Chondrocyte (in vitro differentiated cells): ENCODE results near the gene ENC1. TPM values are rescaled to one million over a fixed set of nuclear protein-coding genes. Genes with fewer than 3 reads are reported as not detected.
A peak's percentile ranks its signal among the peaks of the same experiment; 100 is the strongest.

Experiments
- DNase-seq: peaks from one replicate; pipeline ENCODE4 v3.0.0; 2021; ENCODE audit warnings: mixed read lengths, low spot score
- H3K27ac Mint-ChIP-seq: one replicate; pipeline ENCODE4 v1.8.0; 2021; ENCODE audit warnings: mild to moderate bottlenecking, moderate library complexity, mixed read lengths; ENCODE audit not compliant: unreplicated experiment
- H3K27me3 Mint-ChIP-seq: 2 replicates; pipeline ENCODE4 v1.8.0; 2021; ENCODE audit warnings: low read depth, mixed read lengths
- H3K36me3 Mint-ChIP-seq: 2 replicates; pipeline ENCODE4 v1.8.0; 2021; ENCODE audit warnings: low read depth, mixed read lengths
- H3K4me1 Mint-ChIP-seq: 2 replicates; pipeline ENCODE4 v1.8.0; 2021; ENCODE audit warnings: low read depth, mild to moderate bottlenecking, mixed read lengths
- H3K4me3 Mint-ChIP-seq: one replicate; pipeline ENCODE4 v1.8.0; 2021; ENCODE audit warnings: mild to moderate bottlenecking, moderate library complexity, mixed read lengths; ENCODE audit not compliant: unreplicated experiment
- H3K9me3 Mint-ChIP-seq: 2 replicates; pipeline ENCODE4 v1.8.0; 2021; ENCODE audit warnings: low read depth, mixed read lengths
- CTCF ChIP-seq: fragments of 200-600 bp; sonication (generic); IDR thresholded peaks from 2 replicates; pipeline ENCODE4 v1.5.0; 2021; ENCODE audit warnings: antibody characterized with exemption, mild to moderate bottlenecking, moderate library complexity
- total RNA-seq: library from RNA; stranded (reverse); gene quantifications from 3 replicates; pipeline ENCODE4 v1.2.1, GENCODE V29; 2021

Gene ENC1
- total RNA-seq, 1 donor from 2014 or later, result 51.1 TPM

DNA sequence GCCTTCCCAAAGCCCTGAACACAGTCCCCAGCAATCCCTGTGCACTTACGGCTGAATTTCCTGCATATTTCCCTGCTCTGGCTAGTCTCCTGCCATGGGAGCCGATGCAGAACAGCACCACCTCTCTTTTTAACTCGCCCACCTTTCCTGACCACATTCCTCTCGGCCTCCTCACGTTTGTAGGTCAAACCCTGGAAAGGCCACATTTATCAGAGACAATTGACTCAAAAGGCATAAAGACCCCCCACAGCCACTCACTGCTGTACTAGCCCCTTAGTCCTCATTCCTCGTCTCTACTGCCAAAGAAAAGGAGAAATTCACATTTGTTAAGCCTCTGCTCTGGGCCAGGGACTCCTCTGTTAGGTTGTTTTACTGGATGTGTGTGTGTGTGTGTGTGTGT is 43.6 kb downstream of the ENC1 start:
- no peak for DNase-seq
- Mint-ChIP-seq H3K4me3 (no peak overlapping the region), H3K27ac (peak overlapping the region; percentile 6), H3K9me3 (peaks cover 6% of the 10 kb centered on the region), H3K27me3 (no peaks in the 10 kb centered on the region), H3K36me3 (no peaks in the 10 kb centered on the region), H3K4me1 (peaks cover 55% of the 10 kb centered on the region)
- no peak for TF ChIP-seq CTCF

GRCh38 chr5:74595143-74595925 is 45.2 kb downstream of the ENC1 start:
- peak overlapping the region; percentile 92 for H3K27ac Mint-ChIP-seq
- no peaks in the 10 kb centered on the region for H3K9me3 Mint-ChIP-seq
- TF ChIP-seq CTCF, result no peak
- DNase-seq, result no peak
- H3K4me1 Mint-ChIP-seq, result peaks cover 58% of the 10 kb centered on the region
- H3K36me3 Mint-ChIP-seq, result no peaks in the 10 kb centered on the region
- peak overlapping the region; percentile 11 for H3K4me3 Mint-ChIP-seq
- H3K27me3 Mint-ChIP-seq, result no peaks in the 10 kb centered on the region

- Mint-ChIP-seq H3K27ac (peak overlapping the region; percentile 92), H3K9me3 (no peaks in the 10 kb centered on the region), H3K4me3 (no peak overlapping the region), H3K27me3 (no peaks in the 10 kb centered on the region), H3K4me1 (peaks cover 54% of the 10 kb centered on the region), H3K36me3 (no peaks in the 10 kb centered on the region)
- no peak for DNase-seq
- no peak for TF ChIP-seq CTCF
These were observed 46.1 kb downstream of the ENC1 start for GRCh38 chr5:74594137-74595040.

DNA sequence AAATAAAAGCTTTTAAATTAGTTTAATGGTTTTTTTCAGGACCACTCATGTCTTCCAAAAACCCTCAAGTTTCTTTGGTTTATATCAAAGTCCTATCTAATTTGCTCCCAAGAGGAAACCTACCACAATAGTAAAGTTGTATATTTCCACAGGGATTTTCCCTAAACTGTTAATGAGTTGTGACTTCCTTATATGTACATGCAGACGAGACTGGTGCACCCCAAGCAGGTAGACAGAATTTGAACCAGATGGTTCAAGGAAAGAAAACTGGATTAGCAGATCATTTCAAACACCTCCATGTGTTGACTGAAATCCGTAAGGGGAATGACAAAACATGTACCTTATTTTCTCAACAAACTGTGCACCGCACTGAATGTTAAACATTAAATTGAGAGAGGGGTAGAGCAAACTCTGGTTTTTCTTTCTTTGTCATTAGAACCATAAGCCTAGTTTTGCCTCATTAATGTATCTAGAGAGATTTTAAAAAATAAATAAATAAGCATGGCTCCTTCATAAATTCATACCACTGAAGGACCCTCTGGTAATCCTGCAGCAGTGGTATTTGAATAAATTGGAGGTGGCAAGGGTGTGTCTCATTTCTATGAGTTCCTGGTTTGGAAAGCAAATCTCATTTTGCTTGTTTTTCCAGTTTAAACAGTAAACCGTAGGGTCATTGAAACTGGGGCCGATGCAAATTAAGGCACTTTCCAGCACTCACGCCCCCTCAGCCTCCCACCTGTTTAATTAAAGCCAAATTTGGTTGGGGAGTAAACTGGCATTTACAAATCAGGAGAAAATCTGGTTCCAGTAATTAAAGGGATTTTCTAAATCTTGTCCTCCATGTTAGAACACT is 51.1 kb downstream of the ENC1 start:
- no peaks in the 10 kb centered on the region for H3K27me3 Mint-ChIP-seq
- no peak overlapping the region for H3K27ac Mint-ChIP-seq
- no peak overlapping the region for H3K4me3 Mint-ChIP-seq
- H3K9me3 Mint-ChIP-seq, result no peaks in the 10 kb centered on the region
- H3K4me1 Mint-ChIP-seq, result peaks cover 14% of the 10 kb centered on the region
- no peaks in the 10 kb centered on the region for H3K36me3 Mint-ChIP-seq
- TF ChIP-seq CTCF, result no peak
- no peak for DNase-seq

- H3K36me3 Mint-ChIP-seq, result no peaks in the 10 kb centered on the region
- no peak for TF ChIP-seq CTCF
- H3K4me1 Mint-ChIP-seq, result peaks cover 5% of the 10 kb centered on the region
- no peaks in the 10 kb centered on the region for H3K27me3 Mint-ChIP-seq
- DNase-seq, result no peak
- no peak overlapping the region for H3K27ac Mint-ChIP-seq
- H3K9me3 Mint-ChIP-seq, result no peaks in the 10 kb centered on the region
- H3K4me3 Mint-ChIP-seq, result no peak overlapping the region
These were observed 52.1 kb downstream of the ENC1 start for GRCh38 chr5:74588415-74588814.
